ENCODE data around the gene INVS. TPM values are rescaled to one million over a fixed set of nuclear protein-coding genes. Genes with fewer than 3 reads are reported as not detected.

INVS gene
- polyA plus RNA-seq, 1 of the 3 experiments (the other 2 are of a cell fraction), result 8.1 TPM

DNA sequence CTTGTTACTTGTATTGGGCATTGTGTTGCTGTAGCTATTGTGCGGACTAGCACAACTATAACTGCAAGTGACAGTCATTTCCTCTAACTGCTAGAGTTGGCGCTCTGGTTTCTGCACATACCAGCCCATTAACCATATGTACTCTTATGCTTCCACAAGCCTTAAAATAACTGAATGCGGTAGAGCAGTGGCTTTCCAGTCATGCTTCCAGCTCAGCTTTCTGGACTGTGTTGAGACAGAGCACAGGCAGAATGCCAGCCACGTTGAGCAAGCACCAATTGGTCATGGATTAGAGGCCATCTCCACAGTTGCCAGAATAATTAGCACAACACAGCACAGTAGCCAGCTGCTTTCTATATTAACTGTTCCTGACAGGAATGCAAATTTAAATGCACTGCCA is 12.2 kb downstream of the INVS start (continued):
- TF ChIP-seq CHD2 (IDR thresholded peaks at IDR 0.05; ENCODE audit: low read length, partially characterized antibody) (no peak), RCOR1 (IDR thresholded peaks at IDR 0.05; ENCODE audit: low read length) (no peak), FOXJ3 (CRISPR knock-in tag; IDR thresholded peaks at IDR 0.05) (no peak), RAD21 (IDR thresholded peaks at IDR 0.05; ENCODE audit: low read length) (no peak), MXI1 (IDR thresholded peaks at IDR 0.05; ENCODE audit: low read depth, low read length) (no peak; the same call in 1 of the 2 replicates), EP300 (IDR thresholded peaks at IDR 0.05; ENCODE audit: borderline replicate concordance in 1 of 2, low read depth in 1 of 2, low read length in 1 of 2) (peak in 1 of 2 experiments; percentile 75; a peak in 2 of 4 replicates), ELF1 (IDR thresholded peaks at IDR 0.05) (no peak)
- TF ChIP-seq, protein P1, sequence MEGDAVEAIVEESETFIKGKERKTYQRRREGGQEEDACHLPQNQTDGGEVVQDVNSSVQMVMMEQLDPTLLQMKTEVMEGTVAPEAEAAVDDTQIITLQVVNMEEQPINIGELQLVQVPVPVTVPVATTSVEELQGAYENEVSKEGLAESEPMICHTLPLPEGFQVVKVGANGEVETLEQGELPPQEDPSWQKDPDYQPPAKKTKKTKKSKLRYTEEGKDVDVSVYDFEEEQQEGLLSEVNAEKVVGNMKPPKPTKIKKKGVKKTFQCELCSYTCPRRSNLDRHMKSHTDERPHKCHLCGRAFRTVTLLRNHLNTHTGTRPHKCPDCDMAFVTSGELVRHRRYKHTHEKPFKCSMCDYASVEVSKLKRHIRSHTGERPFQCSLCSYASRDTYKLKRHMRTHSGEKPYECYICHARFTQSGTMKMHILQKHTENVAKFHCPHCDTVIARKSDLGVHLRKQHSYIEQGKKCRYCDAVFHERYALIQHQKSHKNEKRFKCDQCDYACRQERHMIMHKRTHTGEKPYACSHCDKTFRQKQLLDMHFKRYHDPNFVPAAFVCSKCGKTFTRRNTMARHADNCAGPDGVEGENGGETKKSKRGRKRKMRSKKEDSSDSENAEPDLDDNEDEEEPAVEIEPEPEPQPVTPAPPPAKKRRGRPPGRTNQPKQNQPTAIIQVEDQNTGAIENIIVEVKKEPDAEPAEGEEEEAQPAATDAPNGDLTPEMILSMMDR (IDR thresholded peaks at IDR 0.05), result no peak

- WGBS (ENCODE audit: low lambda C conversion rate), result 93% methylated on average over 2 of the region's 2 CpGs
- DNase-seq, result no peak
- peaks cover 25% of the 10 kb centered on the region for H3F3A ChIP-seq (replicated peaks; ENCODE audit: insufficient read depth)
- no peaks in the 10 kb centered on the region for H3K9me3 ChIP-seq
- H3K9ac ChIP-seq, result no peak overlapping the region
- peaks cover 2 to 30% of the 10 kb centered on the region in 2 experiments; a peak in 3 of 4 replicates for H3K4me1 ChIP-seq (ENCODE audit: control insufficient read depth in 1 of 2, insufficient read depth in 2 of 2, low read depth in 1 of 2, low read length in 1 of 2)
- no peak overlapping the region for H3K4me3 ChIP-seq (ENCODE audit: low read depth in 2 of 2, low read length in 1 of 2)
- H3K79me2 ChIP-seq (ENCODE audit: insufficient read depth), result peaks cover 64% of the 10 kb centered on the region
- H3K4me2 ChIP-seq, result no peak overlapping the region
- H3K9me2 ChIP-seq, result no peaks in the 10 kb centered on the region
- no peak for TF ChIP-seq YY1 (IDR thresholded peaks at IDR 0.05; ENCODE audit: low read depth)
- ChIA-PET CTCF (interaction anchor here (0.7 kb wide), 1 partner anchor 12 kb away, joined by 3 read pairs; no protein-coding TSS in a partner anchor), POLR2A (no interaction called here)
- no peak overlapping the region for H2AFZ ChIP-seq (ENCODE audit: low read depth)
- H3K27me3 ChIP-seq (ENCODE audit: insufficient read depth), result no peaks in the 10 kb centered on the region
- no peaks in the 10 kb centered on the region for H4K20me1 ChIP-seq (ENCODE audit: insufficient read depth)
- peak overlapping the region in 1 of 2 experiments; percentile 16; a peak in 1 of 4 replicates for H3K27ac ChIP-seq (ENCODE audit: low read depth in 2 of 2, low read length in 1 of 2)
- peaks cover 22 to 37% of the 10 kb centered on the region in 2 experiments for H3K36me3 ChIP-seq (replicated peaks in 1 of 2; ENCODE audit: control insufficient read depth in 1 of 2, insufficient read depth in 2 of 2, low read length in 1 of 2)
Observed at GRCh38 chr9:100112677-100113336, 13.8 kb downstream of the INVS start.

GRCh38 chr9:100117316-100117715 is 18.3 kb downstream of the INVS start:
- peaks cover 0 to 9% of the 10 kb centered on the region in 2 experiments; a peak in 1 of 4 replicates for H3K4me1 ChIP-seq (ENCODE audit: control insufficient read depth in 1 of 2, insufficient read depth in 2 of 2, low read depth in 1 of 2, low read length in 1 of 2)
- H3K79me2 ChIP-seq (ENCODE audit: insufficient read depth), result peaks cover 45% of the 10 kb centered on the region
- H3K27me3 ChIP-seq (ENCODE audit: insufficient read depth), result no peaks in the 10 kb centered on the region
- TF ChIP-seq CHD2 (IDR thresholded peaks at IDR 0.05; ENCODE audit: low read length, partially characterized antibody) (no peak), NFIC (IDR thresholded peaks at IDR 0.05; ENCODE audit: borderline replicate concordance) (no peak)
- TF ChIP-seq, protein P1 (IDR thresholded peaks at IDR 0.05), result no peak
- TF ChIP-seq, protein P2, sequence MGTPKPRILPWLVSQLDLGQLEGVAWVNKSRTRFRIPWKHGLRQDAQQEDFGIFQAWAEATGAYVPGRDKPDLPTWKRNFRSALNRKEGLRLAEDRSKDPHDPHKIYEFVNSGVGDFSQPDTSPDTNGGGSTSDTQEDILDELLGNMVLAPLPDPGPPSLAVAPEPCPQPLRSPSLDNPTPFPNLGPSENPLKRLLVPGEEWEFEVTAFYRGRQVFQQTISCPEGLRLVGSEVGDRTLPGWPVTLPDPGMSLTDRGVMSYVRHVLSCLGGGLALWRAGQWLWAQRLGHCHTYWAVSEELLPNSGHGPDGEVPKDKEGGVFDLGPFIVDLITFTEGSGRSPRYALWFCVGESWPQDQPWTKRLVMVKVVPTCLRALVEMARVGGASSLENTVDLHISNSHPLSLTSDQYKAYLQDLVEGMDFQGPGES (IDR thresholded peaks at IDR 0.05; ENCODE audit: low read depth, low read length), result no peak
- 97% methylated on average over 23 of the region's 25 CpGs for WGBS (ENCODE audit: low lambda C conversion rate)
- H3K9me3 ChIP-seq, result no peaks in the 10 kb centered on the region
- H3K9me2 ChIP-seq, result no peaks in the 10 kb centered on the region
- no peak overlapping the region for H3K4me2 ChIP-seq
- H3F3A ChIP-seq (replicated peaks; ENCODE audit: insufficient read depth), result peaks cover 12% of the 10 kb centered on the region
- no peak overlapping the region for H2AFZ ChIP-seq (ENCODE audit: low read depth)
- DNase-seq, result no peak
- H4K20me1 ChIP-seq (ENCODE audit: insufficient read depth), result no peaks in the 10 kb centered on the region
- no peak overlapping the region for H3K9ac ChIP-seq
- H3K36me3 ChIP-seq (replicated peaks in 1 of 2; ENCODE audit: control insufficient read depth in 1 of 2, insufficient read depth in 2 of 2, low read length in 1 of 2), result peaks cover 11 to 27% of the 10 kb centered on the region in 2 experiments
- CTCF ChIA-PET, result no interaction called here
- POLR2A ChIA-PET, result no interaction called here
- no peak overlapping the region for H3K27ac ChIP-seq (ENCODE audit: low read depth in 2 of 2, low read length in 1 of 2)
- no peak overlapping the region for H3K4me3 ChIP-seq (ENCODE audit: low read depth in 2 of 2, low read length in 1 of 2)

Data from SK-N-SH (cell line).